Mesothelial cell of epicardium (in vitro differentiated cells): Measurements from ENCODE around the gene RAPGEF3. TPM values are rescaled to one million over a fixed set of nuclear protein-coding genes. Genes with fewer than 3 reads are reported as not detected.
A peak's percentile ranks its signal among the peaks of the same experiment; 100 is the strongest.

Experiments used
- DNase-seq, 2 experiments: peaks; one replicate each; pipeline ENCODE4 v3.0.0; 2021; ENCODE audit warnings: low spot score in 2 of 2; ENCODE audit not compliant: unreplicated experiment in 2 of 2
- H3K27ac Mint-ChIP-seq: 2 replicates; pipeline ENCODE4 v1.8.0; 2021; ENCODE audit warnings: mixed read lengths
- H3K27me3 Mint-ChIP-seq: 2 replicates; pipeline ENCODE4 v1.8.0; 2021; ENCODE audit warnings: low read depth, mixed read lengths
- H3K36me3 Mint-ChIP-seq: 2 replicates; pipeline ENCODE4 v1.8.0; 2021; ENCODE audit warnings: mixed read lengths
- H3K4me1 Mint-ChIP-seq: 2 replicates; pipeline ENCODE4 v1.8.0; 2021; ENCODE audit warnings: mixed read lengths
- H3K4me3 Mint-ChIP-seq: 2 replicates; pipeline ENCODE4 v1.8.0; 2021; ENCODE audit warnings: mild to moderate bottlenecking, moderate library complexity, mixed read lengths
- H3K9me3 Mint-ChIP-seq: 2 replicates; pipeline ENCODE4 v1.8.0; 2021; ENCODE audit warnings: mixed read lengths
- CTCF ChIP-seq: fragments of 200-600 bp; sonication (generic); IDR thresholded peaks from one replicate; pipeline ENCODE4 v1.5.0; 2021; ENCODE audit warnings: antibody characterized with exemption; ENCODE audit not compliant: unreplicated experiment
- total RNA-seq: library from RNA; stranded (reverse); gene quantifications from 3 replicates; pipeline ENCODE4 v1.2.1, GENCODE V29; 2021

RAPGEF3 gene
- total RNA-seq, 1 donor from 2014 or later: 19.4 TPM

DNA sequence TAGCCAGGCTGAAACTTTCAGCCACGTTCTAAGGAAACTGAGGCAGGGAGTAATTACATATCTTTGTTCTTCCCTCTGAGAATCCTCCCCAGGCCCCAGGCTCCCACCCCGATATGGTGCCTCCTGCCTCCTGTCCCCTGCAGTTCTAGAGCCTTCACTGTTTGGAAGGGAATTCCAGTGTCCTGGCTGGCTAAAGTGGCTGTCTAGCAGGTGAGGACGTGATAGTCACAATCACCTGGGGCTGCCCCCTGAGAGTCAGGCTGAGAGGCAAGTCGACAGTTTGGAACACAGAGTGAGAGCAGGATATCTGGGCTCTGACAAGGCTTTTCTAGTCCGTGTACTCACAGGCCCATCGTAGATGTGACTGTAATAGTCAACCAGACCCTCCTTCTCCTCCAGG is 46.5 kb downstream of the RAPGEF3 start:
- H3K4me1 Mint-ChIP-seq: peaks cover 17% of the 10 kb centered on the region
- DNase-seq: no peak
- no peaks in the 10 kb centered on the region for H3K9me3 Mint-ChIP-seq
- no peak overlapping the region for H3K27ac Mint-ChIP-seq
- no peak overlapping the region for H3K4me3 Mint-ChIP-seq
- no peaks in the 10 kb centered on the region for H3K27me3 Mint-ChIP-seq
- no peaks in the 10 kb centered on the region for H3K36me3 Mint-ChIP-seq
- no peak for TF ChIP-seq CTCF

DNA sequence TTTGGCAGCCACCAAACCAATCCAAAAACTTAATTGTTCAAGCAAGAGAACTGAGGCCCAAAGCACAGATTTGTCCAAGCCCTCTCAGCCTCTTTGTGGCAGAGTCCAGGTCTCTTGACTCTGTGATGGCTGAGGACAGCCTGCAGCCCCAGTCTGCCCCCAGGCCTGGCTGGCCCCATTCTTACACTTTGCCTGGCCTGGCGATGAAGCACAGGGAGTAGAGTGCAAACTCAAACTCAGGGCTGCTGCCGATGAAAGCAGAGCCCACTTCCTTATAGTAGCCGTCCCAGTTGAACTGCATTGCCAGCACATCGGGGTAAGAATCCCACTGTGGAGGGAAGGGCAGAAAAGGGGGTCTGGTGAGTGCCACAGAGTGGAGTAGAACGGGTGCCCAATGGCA is 47.2 kb downstream of the RAPGEF3 start:
- H3K36me3 Mint-ChIP-seq: no peaks in the 10 kb centered on the region
- no peaks in the 10 kb centered on the region for H3K27me3 Mint-ChIP-seq
- H3K4me1 Mint-ChIP-seq: peaks cover 16% of the 10 kb centered on the region
- no peak overlapping the region for H3K4me3 Mint-ChIP-seq
- no peak overlapping the region for H3K27ac Mint-ChIP-seq
- no peak for DNase-seq
- no peak for TF ChIP-seq CTCF
- no peaks in the 10 kb centered on the region for H3K9me3 Mint-ChIP-seq

DNA sequence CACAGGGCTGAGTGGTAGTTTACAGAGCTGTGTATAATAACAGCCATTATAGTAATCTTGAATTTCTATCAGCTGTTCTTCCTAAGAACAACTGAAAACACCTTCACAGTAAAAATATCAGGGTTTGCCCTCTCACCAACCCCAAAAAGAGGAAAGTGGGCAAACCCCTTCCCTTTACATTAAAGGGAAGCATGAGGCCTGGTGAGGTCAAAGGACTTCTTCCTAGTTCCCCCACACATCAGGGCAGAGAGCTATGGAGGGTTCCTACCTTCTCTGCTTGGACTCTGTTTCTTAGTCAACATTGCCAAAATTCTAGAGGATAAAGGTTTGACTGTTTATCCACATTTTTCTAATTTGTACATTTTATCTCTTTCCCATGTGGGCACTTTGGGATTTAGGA is 48.4 kb downstream of the RAPGEF3 start:
- no peak overlapping the region for H3K27ac Mint-ChIP-seq
- no peaks in the 10 kb centered on the region for H3K36me3 Mint-ChIP-seq
- peaks cover 20% of the 10 kb centered on the region for H3K4me1 Mint-ChIP-seq
- no peak for TF ChIP-seq CTCF
- DNase-seq: no peak
- no peaks in the 10 kb centered on the region for H3K9me3 Mint-ChIP-seq
- H3K27me3 Mint-ChIP-seq: no peaks in the 10 kb centered on the region
- H3K4me3 Mint-ChIP-seq: no peak overlapping the region

DNA sequence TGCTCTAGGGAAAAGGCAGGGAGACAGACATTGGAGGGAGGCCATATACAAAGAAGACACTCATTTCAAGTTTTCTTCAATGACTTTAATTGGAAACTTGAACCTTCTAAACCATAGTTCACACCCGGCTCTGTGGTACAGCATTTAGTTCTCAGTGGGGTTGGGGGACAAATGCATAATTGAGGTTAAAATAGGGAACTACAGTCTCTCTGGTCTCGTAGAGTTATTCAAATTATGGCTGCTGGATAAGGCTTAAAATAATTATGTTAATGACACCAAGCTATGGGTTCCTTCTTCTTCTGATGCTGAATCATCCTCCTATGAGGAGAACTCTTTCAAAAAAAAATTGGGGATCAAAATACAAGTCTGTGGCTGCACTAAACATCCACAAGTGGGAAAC is 49.0 kb downstream of the RAPGEF3 start:
- peaks cover 25% of the 10 kb centered on the region for H3K4me1 Mint-ChIP-seq
- no peak for TF ChIP-seq CTCF
- H3K4me3 Mint-ChIP-seq: no peak overlapping the region
- no peaks in the 10 kb centered on the region for H3K27me3 Mint-ChIP-seq
- H3K36me3 Mint-ChIP-seq: no peaks in the 10 kb centered on the region
- no peaks in the 10 kb centered on the region for H3K9me3 Mint-ChIP-seq
- DNase-seq: no peak
- no peak overlapping the region for H3K27ac Mint-ChIP-seq

DNA sequence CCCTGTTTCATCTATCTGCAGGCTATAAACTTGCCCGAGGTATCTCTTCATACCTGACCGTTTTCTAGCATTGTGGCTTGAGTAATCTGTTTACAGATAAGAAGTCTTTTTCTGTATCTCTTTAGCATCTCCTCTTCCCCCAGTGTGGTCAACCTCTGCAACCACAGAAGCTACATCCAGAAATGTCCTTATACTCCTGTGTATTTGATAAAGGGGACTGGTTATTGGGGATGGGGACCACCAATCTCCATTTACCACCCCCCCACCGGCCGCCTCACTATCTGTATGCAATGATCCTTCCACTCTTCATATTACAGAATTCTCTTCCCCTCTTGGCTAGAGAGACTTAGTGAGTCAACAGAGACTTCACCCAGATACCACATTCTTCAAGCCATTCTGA is 49.4 kb downstream of the RAPGEF3 start:
- Mint-ChIP-seq H3K9me3 (no peaks in the 10 kb centered on the region), H3K36me3 (no peaks in the 10 kb centered on the region), H3K4me3 (no peak overlapping the region), H3K27me3 (no peaks in the 10 kb centered on the region), H3K4me1 (peaks cover 26% of the 10 kb centered on the region), H3K27ac (no peak overlapping the region)
- no peak for DNase-seq
- TF ChIP-seq CTCF: no peak

DNA sequence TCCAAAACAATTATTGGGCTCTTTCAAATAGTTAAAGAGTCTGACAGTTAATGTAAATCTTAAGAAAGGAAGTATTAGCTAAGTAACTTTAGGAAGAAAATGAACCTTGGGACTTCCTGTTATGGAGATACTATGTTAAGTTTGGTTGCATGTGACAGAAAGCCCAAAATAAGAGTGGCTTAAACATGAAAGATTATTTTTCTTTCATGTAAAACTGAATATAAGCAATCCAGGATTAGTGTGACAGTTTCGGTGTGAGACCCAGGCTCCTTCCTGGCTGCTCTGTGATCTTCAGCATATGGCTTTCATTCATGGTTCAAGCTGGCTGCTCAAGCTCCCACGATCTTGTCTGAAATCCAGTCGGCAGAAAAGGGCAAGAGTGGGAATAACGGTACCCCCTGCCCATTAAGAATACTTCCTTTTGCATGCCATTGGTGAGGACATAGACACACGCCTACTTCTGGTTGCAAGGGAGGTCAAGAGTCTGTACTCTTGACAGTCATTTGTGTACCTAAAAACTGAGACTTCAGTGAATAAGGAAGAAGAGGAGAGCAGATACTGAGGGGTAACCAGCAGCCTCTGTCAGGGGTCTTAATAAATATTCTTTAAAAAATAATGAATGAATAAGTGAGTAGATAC is 50.7 kb downstream of the RAPGEF3 start:
- Mint-ChIP-seq H3K27me3 (no peaks in the 10 kb centered on the region), H3K4me1 (peaks cover 35% of the 10 kb centered on the region), H3K9me3 (no peaks in the 10 kb centered on the region), H3K36me3 (no peaks in the 10 kb centered on the region), H3K4me3 (no peak overlapping the region), H3K27ac (peak overlapping the region; percentile 77)
- no peak for DNase-seq
- TF ChIP-seq CTCF: no peak
